ENCODE data around the gene CIZ1.

The CIZ1 gene

GRCh38 chr9:128155736-128156500 lies 35.5 kb downstream of the CIZ1 start:
- no peak for TF ChIP-seq CTCF (conservative IDR thresholded peaks at IDR 0.05; ENCODE audit: low read depth, low read length)
- H2AFZ ChIP-seq (ENCODE audit: low read depth): no peak overlapping the region
- no peaks in the 10 kb centered on the region for H3K79me2 ChIP-seq (ENCODE audit: insufficient read depth, low read depth)
- no peak overlapping the region for H3K4me2 ChIP-seq
- no peak overlapping the region for H3K9ac ChIP-seq
- H3K27ac ChIP-seq: no peak overlapping the region
- no peaks in the 10 kb centered on the region for H3K36me3 ChIP-seq (ENCODE audit: insufficient read depth)
- no peaks in the 10 kb centered on the region for H4K20me1 ChIP-seq (ENCODE audit: insufficient read depth)
- H3K27me3 ChIP-seq (ENCODE audit: insufficient read depth, low read depth): 0 out of 2 replicates have a peak, but pooled peaks cover 2% of the 10 kb centered on the region
- peaks cover 1% of the 10 kb centered on the region for H3K4me1 ChIP-seq (ENCODE audit: low read depth, poor library complexity, severe bottlenecking)
- no peak overlapping the region for H3K4me3 ChIP-seq (IDR thresholded peaks at IDR 0.05; ENCODE audit: insufficient read depth, low read depth, low read length)

DNA sequence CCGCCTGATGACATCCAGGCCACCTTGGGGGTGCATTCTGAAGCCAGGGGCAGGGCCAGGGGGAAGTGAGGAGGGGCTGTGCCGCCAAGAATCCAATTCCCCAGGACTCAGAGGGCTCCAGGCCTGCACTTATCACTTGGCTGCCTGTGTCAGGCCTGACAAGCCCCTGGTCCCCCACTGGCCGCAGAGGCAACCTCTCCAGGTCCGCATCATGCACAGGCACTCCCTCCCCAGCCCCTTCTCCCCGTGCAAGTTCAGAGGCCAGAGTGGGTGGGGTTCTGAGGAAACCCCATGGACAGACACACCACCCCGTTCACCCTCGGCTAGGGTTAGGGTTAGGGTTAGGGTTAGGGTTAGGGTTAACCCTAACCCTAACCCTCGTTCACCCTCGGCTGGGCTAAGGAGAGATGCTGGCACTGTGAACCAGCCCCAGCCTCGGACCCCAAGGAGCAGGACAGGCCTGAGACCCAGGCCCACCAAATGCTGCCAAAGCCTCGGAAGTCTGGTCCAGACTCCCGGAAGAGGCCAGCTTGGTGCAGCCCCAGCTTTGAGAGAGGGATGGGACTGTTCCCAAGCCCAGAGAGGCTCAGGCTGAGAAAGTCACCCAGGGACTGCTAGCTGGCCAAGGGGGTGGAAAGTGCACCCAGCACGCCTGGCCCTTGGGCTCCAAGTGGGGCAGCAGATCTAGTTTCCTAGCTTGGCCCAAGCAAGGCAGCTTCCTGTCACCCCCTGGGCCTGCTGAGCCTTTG lies 37.3 kb downstream of the CIZ1 start:
- Histone ChIP-seq H3K27me3 (ENCODE audit: insufficient read depth, low read depth) (0 out of 2 replicates have a peak, but pooled peaks cover 2% of the 10 kb centered on the region), H3K4me1 (ENCODE audit: low read depth, poor library complexity, severe bottlenecking) (no peaks in the 10 kb centered on the region)

GRCh38 chr9:128153060-128153946 lies 38.1 kb downstream of the CIZ1 start:
- Histone ChIP-seq H3K4me2 (no peak overlapping the region), H3K4me1 (ENCODE audit: low read depth, poor library complexity, severe bottlenecking) (no peaks in the 10 kb centered on the region), H3K27ac (no peak overlapping the region), H3K36me3 (ENCODE audit: insufficient read depth) (no peaks in the 10 kb centered on the region), H4K20me1 (ENCODE audit: insufficient read depth) (no peaks in the 10 kb centered on the region), H3K79me2 (ENCODE audit: insufficient read depth, low read depth) (no peaks in the 10 kb centered on the region), H3K4me3 (IDR thresholded peaks at IDR 0.05; ENCODE audit: insufficient read depth, low read depth, low read length) (no peak overlapping the region), H3K9ac (no peak overlapping the region), H2AFZ (ENCODE audit: low read depth) (no peak overlapping the region), H3K27me3 (ENCODE audit: insufficient read depth, low read depth) (0 out of 2 replicates have a peak, but pooled peaks cover 2% of the 10 kb centered on the region)
- no peak for TF ChIP-seq CTCF (conservative IDR thresholded peaks at IDR 0.05; ENCODE audit: low read depth, low read length)

More for the DNA sequence above, 37.3 kb downstream of the CIZ1 start:
- no peaks in the 10 kb centered on the region for H4K20me1 ChIP-seq (ENCODE audit: insufficient read depth)
- no peaks in the 10 kb centered on the region for H3K79me2 ChIP-seq (ENCODE audit: insufficient read depth, low read depth)
- no peak overlapping the region for H2AFZ ChIP-seq (ENCODE audit: low read depth)
- H3K4me3 ChIP-seq (IDR thresholded peaks at IDR 0.05; ENCODE audit: insufficient read depth, low read depth, low read length): no peak overlapping the region
- no peak overlapping the region for H3K4me2 ChIP-seq
- H3K36me3 ChIP-seq (ENCODE audit: insufficient read depth): no peaks in the 10 kb centered on the region
- no peak for TF ChIP-seq CTCF (conservative IDR thresholded peaks at IDR 0.05; ENCODE audit: low read depth, low read length)
- no peak overlapping the region for H3K9ac ChIP-seq
- H3K27ac ChIP-seq: no peak overlapping the region
